GM12878 (cell line): ENCODE measurements around the gene ZBTB37. TPM values are rescaled to one million over a fixed set of nuclear protein-coding genes. Genes with fewer than 3 reads are reported as not detected.
A peak's percentile ranks its signal among the peaks of the same experiment; 100 is the strongest.

Experiments used
- CREB1 ChIP-seq: IDR thresholded peaks from 2 replicates; pipeline ENCODE4 v1.6.1; 2012; ENCODE audit warnings: low read depth, mild to moderate bottlenecking, inconsistent platforms
- DPF2 ChIP-seq: fragments of 450-650 bp; IDR thresholded peaks from 2 replicates; pipeline ENCODE4 v1.6.1; 2017; ENCODE audit warnings: mild to moderate bottlenecking
- E4F1 ChIP-seq: fragments of 450-650 bp; IDR thresholded peaks from 2 replicates; pipeline ENCODE4 v1.6.1; 2018; ENCODE audit warnings: borderline replicate concordance, mild to moderate bottlenecking; ENCODE audit not compliant: partially characterized antibody
- EGR1 ChIP-seq, 2 experiments: IDR thresholded peaks; 1 replicate in 1 of 2; 2 replicates in 1 of 2; pipeline ENCODE4 v1.6.1; 2011 to 2012; ENCODE audit warnings: low read depth in 2 of 2, low read length in 2 of 2, borderline replicate concordance in 1 of 2, mild to moderate bottlenecking in 1 of 2, moderate library complexity in 1 of 2
- ELK1 ChIP-seq: IDR thresholded peaks from 2 replicates; pipeline ENCODE4 v1.6.1; 2012; ENCODE audit warnings: low read depth, low read length, improper control_type of control experiment
- HCFC1 ChIP-seq: fragments of 150-350 bp; IDR thresholded peaks from 2 replicates; pipeline ENCODE4 v1.6.1; 2014; ENCODE audit warnings: low read length
- HDAC2 ChIP-seq: fragments of 200-600 bp; sonication (generic); IDR thresholded peaks from 2 replicates; pipeline ENCODE4 v1.6.1; 2017
- HSF1 ChIP-seq: fragments of 150-350 bp; IDR thresholded peaks from 2 replicates; pipeline ENCODE4 v1.6.1; 2014; ENCODE audit warnings: mild to moderate bottlenecking, low read depth, low read length
- MEF2B ChIP-seq: fragments of 450-650 bp; IDR thresholded peaks from 2 replicates; pipeline ENCODE4 v1.6.1; 2018; ENCODE audit warnings: mild to moderate bottlenecking, moderate library complexity; ENCODE audit not compliant: partially characterized antibody, poor library complexity, severe bottlenecking
- NR2F1 ChIP-seq: fragments of 450-650 bp; conservative IDR thresholded peaks from 2 replicates; pipeline ENCODE4 v1.6.1; 2017; ENCODE audit warnings: mild to moderate bottlenecking
- PAX5 ChIP-seq: IDR thresholded peaks from 2 replicates; pipeline ENCODE4 v1.6.1; 2011; ENCODE audit warnings: low read depth, low read length, borderline replicate concordance
- PAX8 ChIP-seq: fragments of 450-650 bp; IDR thresholded peaks from 2 replicates; pipeline ENCODE4 v1.6.1; 2017; ENCODE audit warnings: mild to moderate bottlenecking, moderate library complexity
- PKNOX1 ChIP-seq: fragments of 450-650 bp; IDR thresholded peaks from 2 replicates; pipeline ENCODE4 v1.6.1; 2016; ENCODE audit warnings: mild to moderate bottlenecking
- POLR2A ChIP-seq: IDR thresholded peaks from 2 replicates; pipeline ENCODE4 v1.6.1; 2011; ENCODE audit warnings: low read depth, mild to moderate bottlenecking, low read length
- RELB ChIP-seq: fragments of 450-650 bp; IDR thresholded peaks from 2 replicates; pipeline ENCODE4 v1.6.1; 2017; ENCODE audit warnings: low read depth, mild to moderate bottlenecking, moderate library complexity
- REST ChIP-seq: IDR thresholded peaks from 2 replicates; pipeline ENCODE4 v1.6.1; 2012; ENCODE audit warnings: mild to moderate bottlenecking, low read depth, low read length
- SREBF2 ChIP-seq: IDR thresholded peaks from 2 replicates; pipeline ENCODE4 v1.6.1; 2012; ENCODE audit warnings: mild to moderate bottlenecking, low read length
- TCF12 ChIP-seq: IDR thresholded peaks from 2 replicates; pipeline ENCODE4 v1.6.1; 2011; ENCODE audit warnings: low read depth, mild to moderate bottlenecking, low read length
- polyA plus RNA-seq, 11 experiments: library from polyadenylated mRNA; depleted of rRNA in 4 of 11; unstranded in 6 of 11; stranded (reverse) in 5 of 11; fragments of >200 nt; fragmentation: Nextera tagmentation in 4 of 11; fragmentation: Illumina TruSeq in 1 of 11; extraction: Ambion mirVana in 4 of 11; extraction: Trizol in 1 of 11; gene quantifications; 1 replicate in 1 of 11; 2 replicates in 10 of 11; pipeline versions ENCODE4 v1.2.1 to v1.2.3, GENCODE V29; 2011 to 2016; ENCODE audit warnings: inconsistent platforms in 2 of 11, missing spikeins in 2 of 11, low read depth in 1 of 11
- total RNA-seq, 4 experiments: library from RNA; depleted of rRNA in 3 of 4; stranded (reverse); fragments of >200 nt in 3 of 4; fragmentation: Illumina TruSeq in 1 of 4; extraction: Trizol in 1 of 4; gene quantifications; 2 replicates each; pipeline versions ENCODE4 v1.2.1 to v1.2.3, GENCODE V29; 2013 to 2021

ZBTB37 gene
- total and polyA plus RNA-seq, 10 of the 15 experiments (the other 5 are each of a cell fraction or from before 2014, with no cell fraction given) = 0.16 to 5.7 (median 1.9) TPM

GRCh38 chr1:173868266-173869020 is at the start of gene ZBTB37 (continued):
- peak; percentile 36; the same call in 1 of the 2 replicates for TF ChIP-seq RELB
- TF ChIP-seq PAX5 = peak; percentile 68; the same call in 1 of the 2 replicates
- peak; percentile 68; the same call in 1 of the 2 replicates for TF ChIP-seq DPF2
- no peak for TF ChIP-seq E4F1
- TF ChIP-seq PAX8 = no peak
- TF ChIP-seq SREBF2 = peak; percentile 8; the same call in 1 of the 2 replicates
- no peak for TF ChIP-seq HSF1
- no peak; the same call in 1 of the 2 replicates for TF ChIP-seq POLR2A
- peak; percentile 80 for TF ChIP-seq ELK1
- peak; percentile 46; the same call in 1 of the 2 replicates for TF ChIP-seq TCF12
- no peak for TF ChIP-seq HDAC2
- peak in 1 of 2 experiments; percentile 83; a peak in 2 of 3 replicates for TF ChIP-seq EGR1 (IDR thresholded peaks at IDR 0.05; ENCODE audit: borderline replicate concordance in 1 of 2, low read depth in 2 of 2, low read length in 2 of 2)
- peak; percentile 91 for TF ChIP-seq MEF2B
- TF ChIP-seq HCFC1 = 0 out of 2 replicates have a peak, but pooled peaks have one; percentile 6
- no peak for TF ChIP-seq REST
- TF ChIP-seq NR2F1 = peak; percentile 96
- TF ChIP-seq PKNOX1 = no peak
- TF ChIP-seq CREB1 = no peak
